ENCODE results near the gene FSIP1. TPM values are rescaled to one million over a fixed set of nuclear protein-coding genes. Genes with fewer than 3 reads are reported as not detected.
A peak's percentile ranks its signal among the peaks of the same experiment; 100 is the strongest.

Gene FSIP1
- total RNA-seq, 4 donors from 2014 or later = 0.20 to 1.5 (median 0.42) TPM

DNA sequence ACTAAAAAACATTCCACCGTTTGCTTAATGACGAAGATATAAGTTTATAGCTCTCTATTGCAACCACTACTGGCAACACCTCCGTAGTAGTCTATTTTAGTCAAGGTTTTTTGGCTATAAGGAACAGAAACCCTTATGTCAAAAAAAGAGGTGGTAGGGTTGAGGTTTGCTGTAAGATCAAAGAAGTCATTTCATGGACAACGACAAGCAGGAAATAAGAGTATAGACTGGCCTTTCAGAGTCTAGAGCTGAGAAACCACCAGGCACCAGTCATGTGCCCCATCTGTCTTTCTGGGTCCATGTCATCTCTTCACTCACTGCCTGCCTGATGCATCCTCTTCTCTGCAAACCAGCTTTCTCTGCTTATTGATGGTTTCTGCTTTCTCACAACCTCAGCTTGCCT, 159.1 kb downstream of the FSIP1 start:
- TF ChIP-seq, protein P1, sequence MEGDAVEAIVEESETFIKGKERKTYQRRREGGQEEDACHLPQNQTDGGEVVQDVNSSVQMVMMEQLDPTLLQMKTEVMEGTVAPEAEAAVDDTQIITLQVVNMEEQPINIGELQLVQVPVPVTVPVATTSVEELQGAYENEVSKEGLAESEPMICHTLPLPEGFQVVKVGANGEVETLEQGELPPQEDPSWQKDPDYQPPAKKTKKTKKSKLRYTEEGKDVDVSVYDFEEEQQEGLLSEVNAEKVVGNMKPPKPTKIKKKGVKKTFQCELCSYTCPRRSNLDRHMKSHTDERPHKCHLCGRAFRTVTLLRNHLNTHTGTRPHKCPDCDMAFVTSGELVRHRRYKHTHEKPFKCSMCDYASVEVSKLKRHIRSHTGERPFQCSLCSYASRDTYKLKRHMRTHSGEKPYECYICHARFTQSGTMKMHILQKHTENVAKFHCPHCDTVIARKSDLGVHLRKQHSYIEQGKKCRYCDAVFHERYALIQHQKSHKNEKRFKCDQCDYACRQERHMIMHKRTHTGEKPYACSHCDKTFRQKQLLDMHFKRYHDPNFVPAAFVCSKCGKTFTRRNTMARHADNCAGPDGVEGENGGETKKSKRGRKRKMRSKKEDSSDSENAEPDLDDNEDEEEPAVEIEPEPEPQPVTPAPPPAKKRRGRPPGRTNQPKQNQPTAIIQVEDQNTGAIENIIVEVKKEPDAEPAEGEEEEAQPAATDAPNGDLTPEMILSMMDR (IDR thresholded peaks at IDR 0.05) = no peak
- TF ChIP-seq POLR2A (IDR thresholded peaks at IDR 0.05) (no peak), EP300 (IDR thresholded peaks at IDR 0.05) (no peak)
- Histone ChIP-seq H3K36me3 (no peaks in the 10 kb centered on the region), H3K27me3 (no peaks in the 10 kb centered on the region), H3K27ac (peak overlapping the region in 2 of 4 donors; percentile 69 to 75), H3K4me1 (peaks cover 0 to 26% (median 15%) of the 10 kb centered on the region in 4 donors), H3K9me3 (no peaks in the 10 kb centered on the region), H3K4me3 (no peak overlapping the region)
- DNase-seq (ENCODE audit: low spot score in 2 of 2) = no peak
- 71 to 74% methylated on average over 4 of the region's 4 CpGs for WGBS, 2 donors

DNA sequence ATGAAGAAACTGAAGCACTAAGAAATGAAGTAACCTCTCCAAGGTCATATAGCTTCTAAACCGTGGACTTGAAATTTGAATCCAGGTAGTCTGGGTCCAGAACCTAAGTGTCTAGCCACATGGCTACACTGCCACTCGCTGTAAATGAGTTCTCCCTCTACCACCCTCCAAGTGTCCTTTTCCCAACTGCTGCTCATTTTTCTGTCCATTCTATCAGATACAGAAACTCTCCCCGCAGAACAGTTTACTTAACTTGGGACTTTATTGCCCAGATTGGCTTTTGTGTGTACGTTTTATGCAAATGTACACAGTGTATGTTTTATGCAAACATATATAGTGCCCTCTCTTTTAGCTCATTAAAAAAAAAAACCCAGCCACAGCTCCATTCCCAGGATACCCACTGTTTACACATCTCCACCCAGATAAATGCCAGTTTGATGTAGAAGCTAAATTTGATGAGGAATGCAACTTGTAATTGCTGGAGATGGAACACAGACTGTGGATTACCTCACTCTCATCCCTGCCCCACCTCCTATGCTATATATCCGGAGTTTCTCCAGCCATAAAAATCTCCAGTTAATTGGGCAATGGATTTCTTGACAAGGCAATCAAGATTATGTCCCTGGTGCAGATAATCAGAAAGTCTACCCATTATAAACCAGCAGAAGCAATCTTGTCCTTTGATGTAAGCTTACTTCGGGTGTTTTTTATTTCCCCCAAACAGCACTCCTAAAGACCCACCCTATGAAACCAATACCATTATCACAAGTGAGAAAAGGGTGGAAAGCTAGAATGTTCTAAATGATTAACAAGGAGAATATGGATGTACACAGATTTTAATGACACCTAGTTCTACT, 159.8 kb downstream of the FSIP1 start:
- 78 to 81% methylated on average over 6 of the region's 6 CpGs for WGBS, 2 donors

DNA sequence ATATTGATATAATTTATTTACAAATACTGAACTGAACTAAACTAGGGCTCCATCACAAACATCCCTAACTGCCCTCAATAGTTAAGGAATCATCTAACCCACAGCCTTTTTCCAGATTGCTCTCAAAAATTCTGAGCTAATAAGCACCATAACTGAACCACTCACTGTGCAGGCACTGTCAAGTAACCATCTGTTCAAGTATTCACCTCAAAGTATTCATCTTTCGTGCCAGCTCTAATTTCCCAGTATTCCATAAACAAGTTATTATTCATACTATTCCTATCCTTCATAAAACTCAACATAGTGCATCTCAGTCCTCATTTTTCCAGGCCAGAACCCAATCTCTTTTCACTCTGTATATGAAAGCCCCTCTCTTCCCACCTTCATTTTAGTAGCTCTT, 160.7 kb downstream of the FSIP1 start:
- no peak overlapping the region for H3K27ac ChIP-seq
- DNase-seq (ENCODE audit: low spot score in 2 of 2) = no peak
- H3K4me3 ChIP-seq = no peak overlapping the region
- TF ChIP-seq, protein P1 (IDR thresholded peaks at IDR 0.05) = no peak
- TF ChIP-seq POLR2A (IDR thresholded peaks at IDR 0.05) (no peak), EP300 (IDR thresholded peaks at IDR 0.05) (no peak)
- 49 to 65% methylated on average over 1 of the region's 1 CpG for WGBS, 2 donors
- H3K36me3 ChIP-seq = no peaks in the 10 kb centered on the region
- no peaks in the 10 kb centered on the region for H3K27me3 ChIP-seq
- H3K4me1 ChIP-seq = peaks cover 0 to 22% (median 11%) of the 10 kb centered on the region in 4 donors
- H3K9me3 ChIP-seq = no peaks in the 10 kb centered on the region

More for the DNA sequence above, 159.8 kb downstream of the FSIP1 start:
- peaks cover 0 to 22% (median 12%) of the 10 kb centered on the region in 4 donors for H3K4me1 ChIP-seq
- DNase-seq (ENCODE audit: low spot score in 2 of 2) = no peak
- peak overlapping the region in 1 of 4 donors; percentile 7 for H3K27ac ChIP-seq
- no peaks in the 10 kb centered on the region for H3K9me3 ChIP-seq
- no peaks in the 10 kb centered on the region for H3K36me3 ChIP-seq
- H3K27me3 ChIP-seq = no peaks in the 10 kb centered on the region
- TF ChIP-seq, protein P1 (IDR thresholded peaks at IDR 0.05) = no peak
- no peak for TF ChIP-seq EP300 (IDR thresholded peaks at IDR 0.05)
- TF ChIP-seq POLR2A (IDR thresholded peaks at IDR 0.05) = no peak
- H3K4me3 ChIP-seq = no peak overlapping the region

DNA sequence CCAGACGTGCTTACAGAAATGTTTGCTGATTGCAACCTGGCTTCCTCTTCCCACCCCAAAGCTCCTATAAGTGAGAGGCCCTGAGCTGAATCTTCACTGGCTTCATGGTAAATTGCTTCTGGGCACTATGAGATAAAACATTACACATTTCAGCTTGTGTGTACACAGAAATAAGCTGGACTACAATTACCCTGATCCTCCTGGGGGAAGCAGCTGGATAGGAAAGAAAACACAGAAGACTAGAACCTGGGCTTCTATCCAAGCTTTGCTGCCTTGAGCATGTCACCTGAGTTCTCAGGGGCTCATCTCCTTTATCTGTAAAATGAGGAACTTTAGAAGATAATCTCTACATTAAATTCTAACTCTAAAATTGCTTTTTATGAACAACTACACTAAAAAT, 161.4 kb downstream of the FSIP1 start:
- WGBS, 2 donors = 79 to 84% methylated on average over 1 of the region's 1 CpG
- DNase-seq (ENCODE audit: low spot score in 2 of 2) = no peak
- TF ChIP-seq EP300 (IDR thresholded peaks at IDR 0.05) (no peak), POLR2A (IDR thresholded peaks at IDR 0.05) (no peak)
- TF ChIP-seq, protein P1 (IDR thresholded peaks at IDR 0.05) = no peak
- Histone ChIP-seq H3K27ac (no peak overlapping the region), H3K27me3 (no peaks in the 10 kb centered on the region), H3K4me3 (no peak overlapping the region), H3K36me3 (no peaks in the 10 kb centered on the region), H3K4me1 (peaks cover 0 to 22% (median 11%) of the 10 kb centered on the region in 4 donors), H3K9me3 (no peaks in the 10 kb centered on the region)

Measured in tibial nerve (tissue), 4 donors.